CD4-positive, CD25-positive, alpha-beta regulatory T cell (primary cell): ENCODE measurements around the gene PPP1R13B. TPM values are rescaled to one million over a fixed set of nuclear protein-coding genes. Genes with fewer than 3 reads are reported as not detected.
"Not testable (repeated sequence)": the region's sequence is repeated elsewhere in the genome, so short reads cannot be mapped to it uniquely, and the experiment has no call there.

Source experiments
- ATAC-seq, 2 donors: fragments of 150-1000 bp; cut with Tn5 transposase; one replicate each; pipeline ENCODE4 v1.10.0; 2021; ENCODE audit warnings: low read depth in 2 of 2, moderate number of reproducible peaks in 2 of 2, moderate library complexity in 1 of 2
- DNase-seq, 3 donors: peaks; one replicate each; pipeline versions ENCODE4 v3.0.0 to v3.0.0-alpha.2; 2012 to 2022; ENCODE audit warnings: mixed read lengths in 1 of 3
- H3K27ac ChIP-seq: one replicate; pipeline ENCODE4 v1.7.0; 2013; ENCODE audit warnings: mild to moderate bottlenecking, low read length; ENCODE audit not compliant: insufficient read depth, poor library complexity, severe bottlenecking
- H3K27me3 ChIP-seq: one replicate; pipeline ENCODE4 v1.7.0; 2013; ENCODE audit warnings: low read length; ENCODE audit not compliant: control insufficient read depth, insufficient read depth
- H3K36me3 ChIP-seq: one replicate; pipeline ENCODE4 v1.7.0; 2013; ENCODE audit warnings: mild to moderate bottlenecking, low read length, moderate library complexity; ENCODE audit not compliant: control insufficient read depth, insufficient read depth
- H3K4me1 ChIP-seq: 2 replicates; pipeline ENCODE4 v1.7.0; 2013; ENCODE audit warnings: mild to moderate bottlenecking, low read length; ENCODE audit not compliant: insufficient read depth, control insufficient read depth, poor library complexity, severe bottlenecking
- H3K4me3 ChIP-seq: one replicate; pipeline ENCODE4 v1.7.0; 2013; ENCODE audit warnings: low read depth, mild to moderate bottlenecking, low read length, moderate library complexity
- H3K9me3 ChIP-seq, 2 experiments: 1 replicate in 1 of 2; 2 replicates in 1 of 2; pipeline ENCODE4 v1.7.0; 2013; ENCODE audit warnings: low read length in 2 of 2, mild to moderate bottlenecking in 1 of 2, moderate library complexity in 1 of 2; ENCODE audit not compliant: control insufficient read depth in 2 of 2
- H3K27ac Mint-ChIP-seq, 3 donors: one replicate each; pipeline ENCODE4 v1.8.0; 2020 to 2022; ENCODE audit warnings: mild to moderate bottlenecking in 3 of 3, mixed read lengths in 3 of 3, moderate library complexity in 2 of 3
- H3K27me3 Mint-ChIP-seq: one replicate; pipeline ENCODE4 v1.8.0; 2022; ENCODE audit warnings: mild to moderate bottlenecking, mixed read lengths
- H3K36me3 Mint-ChIP-seq: one replicate; pipeline ENCODE4 v1.8.0; 2020; ENCODE audit warnings: mixed read lengths
- H3K4me1 Mint-ChIP-seq, 4 donors: one replicate each; pipeline ENCODE4 v1.8.0; 2020 to 2022; ENCODE audit warnings: mixed read lengths in 4 of 4, mild to moderate bottlenecking in 1 of 4
- H3K4me3 Mint-ChIP-seq, 4 donors: one replicate each; pipeline ENCODE4 v1.8.0; 2020 to 2022; ENCODE audit warnings: mild to moderate bottlenecking in 4 of 4, mixed read lengths in 4 of 4, moderate library complexity in 3 of 4
- H3K9me3 Mint-ChIP-seq, 7 donors: one replicate each; pipeline ENCODE4 v1.8.0; 2020 to 2022; ENCODE audit warnings: mixed read lengths in 7 of 7, mild to moderate bottlenecking in 3 of 7, moderate library complexity in 2 of 7
- polyA plus RNA-seq, 4 donors: library from polyadenylated mRNA; unstranded; fragments of 300-500 nt; fragmentation: Illumina TruSeq; gene quantifications; one replicate each; pipeline ENCODE4 v1.2.3, GENCODE V29; 2021
- total RNA-seq: library from RNA; stranded (reverse); gene quantifications from one replicate; pipeline ENCODE4 v1.2.3, GENCODE V29; 2022

The PPP1R13B gene
- total and polyA plus RNA-seq, 5 donors from 2014 or later: 1.5 to 21.5 (median 3.0) TPM

GRCh38 chr14:103803661-103804060, 43.7 kb downstream of the PPP1R13B start:
- Histone ChIP-seq H3K27ac (no peak overlapping the region), H3K27me3 (no peaks in the 10 kb centered on the region), H3K9me3 (no peaks in the 10 kb centered on the region), H3K4me1 (no peaks in the 10 kb centered on the region), H3K36me3 (no peaks in the 10 kb centered on the region), H3K4me3 (no peak overlapping the region)
- ATAC-seq (no peak), DNase-seq (no peak)
- no peaks in the 10 kb centered on the region for H3K27me3 Mint-ChIP-seq
- peaks cover 5 to 22% (median 20%) of the 10 kb centered on the region in 4 donors for H3K4me1 Mint-ChIP-seq
- H3K36me3 Mint-ChIP-seq: peaks cover 8% of the 10 kb centered on the region
- no peaks in the 10 kb centered on the region for H3K9me3 Mint-ChIP-seq
- peak overlapping the region in 2 of 3 donors; percentile 5 to 52 for H3K27ac Mint-ChIP-seq
- H3K4me3 Mint-ChIP-seq: no peak overlapping the region

GRCh38 chr14:103802356-103802755, 45.0 kb downstream of the PPP1R13B start:
- Mint-ChIP-seq H3K27ac (no peak overlapping the region), H3K36me3 (peaks cover 9% of the 10 kb centered on the region), H3K27me3 (no peaks in the 10 kb centered on the region), H3K4me1 (peaks cover 0 to 23% (median 19%) of the 10 kb centered on the region in 4 donors), H3K4me3 (no peak overlapping the region), H3K9me3 (no peaks in the 10 kb centered on the region)
- DNase-seq (no peak), ATAC-seq (no peak)
- Histone ChIP-seq H3K27me3 (no peaks in the 10 kb centered on the region), H3K27ac (no peak overlapping the region), H3K36me3 (no peaks in the 10 kb centered on the region), H3K4me3 (no peak overlapping the region), H3K9me3 (no peaks in the 10 kb centered on the region), H3K4me1 (no peaks in the 10 kb centered on the region)

- H3K27me3 Mint-ChIP-seq: no peaks in the 10 kb centered on the region
- no peaks in the 10 kb centered on the region for H3K9me3 Mint-ChIP-seq
- Histone ChIP-seq H3K4me3 (no peak overlapping the region), H3K36me3 (no peaks in the 10 kb centered on the region), H3K27ac (no peak overlapping the region), H3K9me3 (no peaks in the 10 kb centered on the region), H3K27me3 (no peaks in the 10 kb centered on the region), H3K4me1 (no peaks in the 10 kb centered on the region)
- peaks cover 11% of the 10 kb centered on the region for H3K36me3 Mint-ChIP-seq
- H3K27ac Mint-ChIP-seq: peak overlapping the region in 1 of 3 donors; percentile 25
- ATAC-seq (no peak), DNase-seq (no peak)
- peaks cover 0 to 20% (median 13%) of the 10 kb centered on the region in 4 donors for H3K4me1 Mint-ChIP-seq
- no peak overlapping the region for H3K4me3 Mint-ChIP-seq
Measured at GRCh38 chr14:103801459-103801858, 45.9 kb downstream of the PPP1R13B start.

GRCh38 chr14:103793192-103793591, 54.2 kb downstream of the PPP1R13B start:
- not testable (repeated sequence) for H3K27me3 ChIP-seq, H3K27ac Mint-ChIP-seq, H3K27ac ChIP-seq, H3K9me3 ChIP-seq, H3K4me3 ChIP-seq, H3K4me3 Mint-ChIP-seq, H3K4me1 ChIP-seq, H3K27me3 Mint-ChIP-seq, H3K4me1 Mint-ChIP-seq, H3K9me3 Mint-ChIP-seq, H3K36me3 ChIP-seq, ATAC-seq
- peaks cover 33% of the 10 kb centered on the region for H3K36me3 Mint-ChIP-seq
- DNase-seq: peak in 1 of 3 donors; percentile 12

GRCh38 chr14:103788086-103788485, 59.3 kb downstream of the PPP1R13B start:
- no peaks in the 10 kb centered on the region for H3K4me1 ChIP-seq
- H3K9me3 ChIP-seq: no peaks in the 10 kb centered on the region
- DNase-seq: no peak
- Mint-ChIP-seq H3K27me3 (no peaks in the 10 kb centered on the region), H3K9me3 (no peaks in the 10 kb centered on the region), H3K4me3 (no peak overlapping the region), H3K36me3 (peaks cover 23% of the 10 kb centered on the region), H3K27ac (no peak overlapping the region), H3K4me1 (peaks cover 0 to 4% (median 0%) of the 10 kb centered on the region in 4 donors)
- no peak overlapping the region for H3K4me3 ChIP-seq
- no peaks in the 10 kb centered on the region for H3K27me3 ChIP-seq
- no peak overlapping the region for H3K27ac ChIP-seq
- no peaks in the 10 kb centered on the region for H3K36me3 ChIP-seq
- ATAC-seq: no peak

GRCh38 chr14:103782376-103782775, 65.0 kb downstream of the PPP1R13B start:
- no peak overlapping the region for H3K27ac ChIP-seq
- no peaks in the 10 kb centered on the region for H3K27me3 ChIP-seq
- H3K9me3 Mint-ChIP-seq: no peaks in the 10 kb centered on the region
- no peaks in the 10 kb centered on the region for H3K27me3 Mint-ChIP-seq
- no peaks in the 10 kb centered on the region for H3K4me1 ChIP-seq
- H3K4me3 Mint-ChIP-seq: no peak overlapping the region
- no peaks in the 10 kb centered on the region for H3K4me1 Mint-ChIP-seq
- no peak overlapping the region for H3K27ac Mint-ChIP-seq
- DNase-seq: no peak
- no peaks in the 10 kb centered on the region for H3K9me3 ChIP-seq
- no peak for ATAC-seq
- H3K4me3 ChIP-seq: no peak overlapping the region
- peaks cover 13% of the 10 kb centered on the region for H3K36me3 Mint-ChIP-seq
- peaks cover 2% of the 10 kb centered on the region for H3K36me3 ChIP-seq

- not testable (repeated sequence) for H3K27me3 Mint-ChIP-seq, H3K4me1 Mint-ChIP-seq, H3K27ac Mint-ChIP-seq, H3K9me3 Mint-ChIP-seq, H3K9me3 ChIP-seq, H3K27me3 ChIP-seq, DNase-seq, H3K27ac ChIP-seq, ATAC-seq, H3K4me3 Mint-ChIP-seq, H3K4me3 ChIP-seq, H3K4me1 ChIP-seq
- peaks cover 42% of the 10 kb centered on the region for H3K36me3 Mint-ChIP-seq
- H3K36me3 ChIP-seq: peaks cover 11% of the 10 kb centered on the region
Measured at GRCh38 chr14:103776319-103776718, 71.1 kb downstream of the PPP1R13B start.

GRCh38 chr14:103775506-103775905, 71.9 kb downstream of the PPP1R13B start:
- DNase-seq: no peak
- Mint-ChIP-seq H3K27me3 (no peaks in the 10 kb centered on the region), H3K36me3 (peaks cover 42% of the 10 kb centered on the region), H3K27ac (no peak overlapping the region), H3K4me3 (no peak overlapping the region), H3K4me1 (no peaks in the 10 kb centered on the region), H3K9me3 (peaks cover 0 to 4% (median 0%) of the 10 kb centered on the region in 7 donors)
- no peaks in the 10 kb centered on the region for H3K27me3 ChIP-seq
- H3K36me3 ChIP-seq: peaks cover 16% of the 10 kb centered on the region
- no peaks in the 10 kb centered on the region for H3K4me1 ChIP-seq
- H3K27ac ChIP-seq: no peak overlapping the region
- ATAC-seq: no peak
- H3K4me3 ChIP-seq: no peak overlapping the region
- no peaks in the 10 kb centered on the region for H3K9me3 ChIP-seq
